Epidermal melanocyte (primary cell): ENCODE measurements around the gene DEDD.
"Not testable (repeated sequence)": the region's sequence is repeated elsewhere in the genome, so short reads cannot be mapped to it uniquely, and the experiment has no call there.

Source experiments
- DNase-seq: peaks from one replicate; pipeline ENCODE4 v3.0.0; 2011; ENCODE audit warnings: low spot score; ENCODE audit not compliant: insufficient read length

DEDD gene

GRCh38 chr1:161127649-161128048, 4.8 kb downstream of the DEDD start:
- no peak for DNase-seq

DNA sequence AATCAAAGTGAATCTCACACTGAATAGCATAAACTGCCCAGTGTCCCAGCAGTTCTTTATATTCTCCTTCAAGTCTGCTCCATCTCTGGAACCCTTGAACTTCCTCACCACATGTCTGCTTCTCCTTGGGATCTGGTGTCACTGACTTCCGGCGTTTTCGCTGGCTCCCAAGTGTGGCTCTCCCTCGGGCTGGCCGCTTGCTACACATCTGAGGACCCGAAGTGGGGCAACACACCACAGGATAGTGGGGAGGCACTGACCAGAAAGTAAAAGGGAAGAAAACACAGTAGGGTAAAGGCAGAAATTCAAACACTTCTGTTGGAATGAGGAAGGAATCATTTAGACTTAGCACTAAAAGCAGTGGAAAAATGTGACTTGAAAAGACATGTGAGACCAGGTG, 9.5 kb downstream of the DEDD start:
- DNase-seq: no peak

- no peak for DNase-seq
Measured at GRCh38 chr1:161121834-161122233, 10.6 kb downstream of the DEDD start.

- DNase-seq: no peak
Measured at GRCh38 chr1:161121042-161121650, 11.3 kb downstream of the DEDD start.

DNA sequence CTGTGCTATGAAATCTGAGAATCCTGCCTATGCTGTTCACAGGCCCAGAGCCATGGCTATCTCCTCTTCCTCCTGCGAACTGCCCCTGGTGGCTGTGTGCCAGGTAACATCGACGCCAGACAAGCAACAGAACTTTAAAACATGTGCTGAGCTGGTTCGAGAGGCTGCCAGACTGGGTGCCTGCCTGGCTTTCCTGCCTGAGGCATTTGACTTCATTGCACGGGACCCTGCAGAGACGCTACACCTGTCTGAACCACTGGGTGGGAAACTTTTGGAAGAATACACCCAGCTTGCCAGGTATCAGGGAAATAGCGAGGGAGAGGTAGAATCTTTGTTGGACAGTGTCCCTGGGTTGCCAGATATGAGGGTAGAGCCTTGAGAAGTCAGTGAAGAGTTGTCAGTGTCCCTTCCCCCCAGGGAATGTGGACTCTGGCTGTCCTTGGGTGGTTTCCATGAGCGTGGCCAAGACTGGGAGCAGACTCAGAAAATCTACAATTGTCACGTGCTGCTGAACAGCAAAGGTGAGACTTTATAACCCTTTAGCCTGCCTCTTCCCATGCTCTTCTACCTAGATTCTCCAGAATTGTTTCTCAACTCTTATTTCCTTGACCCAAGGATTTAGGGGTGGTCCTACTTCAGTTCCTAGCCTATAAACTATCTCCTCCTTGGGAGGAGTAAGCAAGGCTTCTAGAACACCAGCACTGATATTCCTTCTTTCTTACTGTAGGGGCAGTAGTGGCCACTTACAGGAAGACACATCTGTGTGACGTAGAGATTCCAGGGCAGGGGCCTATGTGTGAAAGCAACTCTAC, 13.2 kb downstream of the DEDD start:
- DNase-seq: peak; percentile 56

GRCh38 chr1:161117759-161118581, 14.5 kb downstream of the DEDD start, which contains the start of the genes NIT1 and PFDN2:
Gene NIT1 (plus strand): TSS chr1:161118105. CDS start chr1:161118177, 72 bp downstream.
Gene PFDN2 (minus strand): TSS chr1:161118037. CDS start chr1:161118026, 11 bp downstream.
- DNase-seq: peak; percentile 84

DNA sequence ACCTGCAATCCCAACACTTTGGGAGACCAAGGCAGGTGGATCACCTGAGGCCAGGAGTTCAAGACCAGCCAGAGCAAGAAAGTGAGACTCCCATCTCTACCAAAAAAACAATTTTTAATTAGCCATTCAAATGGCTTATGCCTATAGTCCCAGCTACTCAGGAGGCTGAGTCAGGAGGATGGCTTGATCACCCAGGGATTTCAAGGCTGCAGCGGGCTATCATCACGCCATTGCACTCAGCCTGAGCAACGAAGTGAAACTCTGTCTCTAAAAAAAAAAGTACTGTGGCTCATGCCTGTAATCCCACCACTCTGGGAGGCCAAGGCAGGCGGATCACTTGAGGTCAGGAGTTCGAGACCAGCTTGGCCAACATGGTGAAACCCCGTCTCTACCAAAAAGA, 16.5 kb downstream of the DEDD start:
- DNase-seq: not testable (repeated sequence)

DNA sequence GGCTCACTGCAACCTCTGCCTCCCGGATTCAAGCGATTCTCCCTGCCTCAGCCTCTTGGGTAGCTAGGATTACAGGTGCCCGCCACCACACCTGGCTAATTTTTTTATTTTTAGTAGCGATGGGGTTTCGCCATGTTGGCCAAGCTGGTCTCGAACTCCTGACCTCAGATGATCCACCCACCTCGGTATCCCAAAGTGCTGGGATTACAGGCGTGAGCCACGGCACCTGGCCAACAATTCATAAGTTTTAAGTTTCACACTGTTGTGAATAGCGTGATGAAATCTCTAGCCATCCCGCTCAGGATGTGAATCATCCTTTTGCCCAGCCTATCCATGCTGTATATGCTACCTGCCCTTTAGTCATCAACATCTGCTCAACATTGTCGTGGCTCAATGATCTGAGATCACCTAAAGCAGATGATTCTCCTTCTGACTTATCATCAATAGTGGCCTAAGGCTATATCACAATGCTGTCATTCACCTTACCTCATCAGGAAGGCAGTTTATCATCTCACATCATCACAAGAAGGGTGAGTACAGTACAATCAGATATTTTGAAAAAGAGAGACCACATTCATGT, 17.2 kb downstream of the DEDD start:
- DNase-seq: no peak

DNA sequence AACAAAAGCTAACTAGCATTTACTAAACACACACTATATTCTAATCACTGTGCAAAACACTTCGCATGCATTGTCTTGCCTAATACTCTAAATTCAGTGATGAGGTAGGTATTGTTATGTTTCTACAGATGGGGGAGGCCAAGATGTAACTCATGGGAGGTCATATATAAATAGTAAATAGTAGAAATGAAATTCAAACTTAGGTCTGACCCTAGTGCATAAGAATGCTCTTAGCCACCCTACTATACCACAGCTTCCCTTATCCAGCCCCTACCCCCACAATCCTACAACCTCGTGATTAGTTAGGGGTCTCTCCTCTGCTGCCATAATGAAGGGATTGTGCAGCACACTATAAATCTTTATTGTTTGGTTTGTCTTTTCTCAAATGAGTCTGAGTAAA, 17.9 kb downstream of the DEDD start:
- DNase-seq: no peak

DNA sequence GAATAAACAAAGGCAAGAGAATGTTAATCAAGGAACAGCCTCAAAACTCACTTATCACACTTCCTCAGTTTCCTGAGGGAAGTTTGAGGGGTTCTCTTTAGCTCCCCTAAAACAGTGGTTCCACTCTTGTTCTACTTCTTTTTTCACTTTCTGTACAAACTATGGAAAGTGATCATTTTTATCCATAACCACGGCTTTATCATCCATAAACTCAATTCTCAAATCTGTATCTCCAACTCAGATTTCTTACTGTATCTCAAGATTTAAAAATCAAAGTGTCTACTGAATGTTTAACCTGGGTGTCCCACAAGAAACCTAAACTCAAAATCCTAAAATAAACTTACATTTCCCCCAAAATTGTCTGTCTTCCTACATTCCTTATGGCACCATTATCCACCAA, 18.6 kb downstream of the DEDD start:
- DNase-seq: no peak

DNA sequence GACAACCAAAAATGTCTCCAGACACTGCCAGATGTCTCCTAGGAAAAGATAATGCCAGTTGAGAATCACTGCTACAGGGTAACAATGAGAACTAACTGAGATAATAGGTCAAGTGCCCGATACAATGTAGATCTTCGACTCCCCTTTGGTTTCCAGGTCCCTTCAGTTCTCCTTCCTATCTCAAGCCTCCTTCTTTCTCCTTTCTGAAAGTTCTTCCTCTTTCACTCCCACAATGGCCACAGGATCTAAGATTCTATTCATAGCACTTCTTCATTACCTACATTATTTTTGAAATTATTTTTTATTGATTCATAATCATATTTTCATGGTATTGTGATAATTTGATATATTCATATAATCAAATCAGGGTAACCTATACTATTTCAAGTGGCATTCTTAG, 20.9 kb downstream of the DEDD start:
- no peak for DNase-seq

DNA sequence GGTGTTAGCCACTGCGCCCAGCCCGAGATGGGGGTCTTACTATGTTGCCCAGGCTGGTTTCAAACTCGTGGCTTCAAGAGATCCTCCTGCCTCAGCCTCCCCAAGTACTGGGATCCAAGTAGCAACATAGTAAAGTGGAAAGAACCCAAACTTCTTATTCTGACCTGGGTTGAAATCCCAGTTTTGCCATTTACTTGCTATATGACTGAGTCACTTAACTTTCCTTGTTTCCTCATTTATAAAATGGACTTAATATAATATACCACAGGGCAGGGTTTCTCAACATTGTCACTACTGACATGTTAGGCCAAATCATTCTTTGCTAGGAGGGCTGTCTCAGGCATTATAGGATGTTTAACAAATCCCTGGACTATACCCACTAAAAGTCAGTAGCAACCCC, 21.4 kb downstream of the DEDD start:
- DNase-seq: no peak

GRCh38 chr1:161106431-161106830, 26.0 kb downstream of the DEDD start:
- no peak for DNase-seq

GRCh38 chr1:161100556-161100955, 31.9 kb downstream of the DEDD start:
- no peak for DNase-seq

DNA sequence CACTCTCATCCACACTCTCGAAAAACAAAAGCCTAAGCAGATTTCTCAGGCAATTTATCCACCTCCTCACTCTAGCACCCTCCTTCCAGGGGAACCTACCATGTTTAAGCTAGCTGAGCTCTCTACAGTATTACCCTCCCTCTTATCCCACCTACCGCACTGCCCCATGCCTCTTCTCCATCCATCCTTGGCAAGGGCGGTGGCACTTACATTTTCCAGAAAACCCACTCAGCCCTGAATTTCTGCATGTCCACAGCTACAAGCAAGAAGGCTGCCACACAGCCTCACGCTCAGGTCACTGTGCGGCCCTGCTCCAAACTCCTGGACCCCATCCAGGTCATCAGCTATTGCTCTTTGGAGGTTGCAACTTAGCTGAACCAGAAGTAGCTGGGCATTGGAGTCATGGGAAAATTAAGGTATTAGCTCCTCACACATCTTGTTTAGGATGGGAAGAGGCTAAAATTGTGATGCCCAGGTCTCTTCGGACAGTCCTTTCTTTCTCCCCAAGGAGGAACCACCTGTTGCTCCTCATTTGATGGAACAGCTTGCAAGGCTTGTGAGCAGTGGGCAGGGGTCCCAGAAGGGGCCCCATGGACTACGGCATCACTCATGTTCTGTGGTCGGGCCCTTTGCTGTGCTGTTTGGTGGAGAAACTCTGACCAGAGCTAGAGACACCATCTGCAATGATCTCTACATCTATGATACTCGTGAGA, 33.2 kb downstream of the DEDD start:
- DNase-seq: no peak

DNA sequence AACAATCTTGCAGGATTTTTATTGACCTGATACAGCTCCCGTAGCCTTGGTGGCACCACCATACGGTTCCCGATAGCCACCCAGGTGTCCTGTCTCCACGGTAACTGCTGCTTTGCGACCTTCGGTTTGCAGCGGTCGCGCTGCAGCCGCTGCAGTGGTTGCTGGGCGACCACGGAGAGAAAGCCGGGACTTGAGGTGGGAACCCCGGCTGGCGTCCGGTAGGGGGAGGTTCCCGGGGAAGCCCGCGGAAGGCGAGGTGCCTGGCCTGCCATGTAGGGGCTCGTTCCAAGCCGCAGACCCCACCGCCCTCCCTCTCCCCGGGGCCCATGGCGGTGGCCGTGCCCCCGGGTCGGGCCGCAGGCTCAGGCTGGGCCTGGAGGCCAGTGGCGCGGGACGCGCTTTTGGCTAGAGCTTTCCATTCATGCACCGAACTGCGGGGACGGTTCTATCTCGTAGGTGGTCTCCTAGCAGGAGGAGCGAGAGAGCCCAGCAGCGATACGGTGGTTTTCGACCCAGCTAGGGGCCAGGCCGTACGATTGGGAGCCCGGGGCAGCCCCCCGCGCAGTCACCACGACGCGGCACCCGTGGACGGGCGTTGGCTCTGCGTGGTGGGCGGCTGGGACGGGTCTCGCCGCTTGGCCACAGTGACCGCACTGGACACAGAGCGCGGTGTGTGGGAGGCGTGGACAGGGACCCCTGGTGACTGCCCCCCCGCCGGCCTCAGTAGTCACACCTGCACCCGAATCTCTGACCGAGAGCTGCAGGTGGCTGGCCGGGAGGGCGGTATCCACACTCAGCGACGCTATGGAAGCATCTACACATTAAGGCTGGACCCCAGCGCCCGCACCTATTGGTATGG, 34.0 kb downstream of the DEDD start, which contains the start of gene KLHDC9:
Gene KLHDC9 (plus strand): TSS at position 152 of the 859 bp plus-strand sequence. CDS start 175 bp downstream, at position 327.
- peak; percentile 65 for DNase-seq

DNA sequence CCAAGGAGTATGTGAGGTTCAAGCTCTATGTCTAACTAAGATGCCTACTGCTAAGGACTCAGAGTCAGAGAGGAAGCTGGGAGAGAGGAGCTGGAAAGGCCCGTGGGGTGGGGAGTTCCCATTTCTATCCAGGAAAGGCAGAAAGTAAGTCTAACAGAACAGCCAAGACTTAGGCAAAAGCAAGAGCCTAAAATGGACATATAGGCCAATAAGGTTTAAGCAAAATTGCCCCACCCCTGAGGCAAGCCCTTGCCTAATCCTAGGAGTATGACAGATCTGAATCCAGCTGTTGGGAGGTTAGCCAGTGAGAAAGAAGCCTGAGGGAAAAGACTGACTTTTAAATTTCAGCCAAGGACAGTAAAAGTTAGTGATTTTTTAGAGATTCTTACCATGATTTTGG, 35.9 kb downstream of the DEDD start:
- peak; percentile 59 for DNase-seq

- no peak for DNase-seq
Measured at GRCh38 chr1:161096015-161096414, 36.5 kb downstream of the DEDD start.

- DNase-seq: no peak
Measured at GRCh38 chr1:161095230-161095629, 37.2 kb downstream of the DEDD start.

DNA sequence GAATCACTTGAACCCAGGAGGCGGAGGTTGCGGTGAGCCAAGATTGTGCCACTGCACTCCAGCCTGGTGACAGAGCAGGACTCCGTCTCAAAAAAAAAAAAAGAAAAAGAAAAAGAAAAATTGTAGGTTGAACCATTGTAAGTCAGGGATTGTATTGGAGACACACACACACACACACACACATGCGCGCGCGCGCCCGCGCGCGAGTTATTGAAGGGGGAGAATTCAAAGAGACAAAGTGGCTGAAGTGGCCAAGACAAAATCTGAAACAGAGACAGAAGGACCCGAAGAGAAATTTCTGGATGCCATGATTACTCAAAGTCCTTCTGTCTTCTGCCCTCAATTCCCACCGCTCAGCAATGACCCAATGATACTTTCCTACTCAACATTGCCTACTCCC, 38.0 kb downstream of the DEDD start:
- no peak for DNase-seq
